Liver (tissue), 9 donors: Measurements from ENCODE around the gene RAB2B. TPM values are rescaled to one million over a fixed set of nuclear protein-coding genes. Genes with fewer than 3 reads are reported as not detected.
"Not testable (repeated sequence)": the region's sequence is repeated elsewhere in the genome, so short reads cannot be mapped to it uniquely, and the experiment has no call there.

Source experiments
- DNase-seq: peaks from one replicate; pipeline ENCODE4 v3.0.0-alpha.2; 2017; ENCODE audit warnings: low spot score
- H3K27ac ChIP-seq, 2 donors: one replicate each; pipeline ENCODE4 v1.7.0; 2013; ENCODE audit warnings: inconsistent platforms in 2 of 2, low read length in 2 of 2, control low read depth in 1 of 2, low read depth in 1 of 2, mild to moderate bottlenecking in 1 of 2
- H3K27me3 ChIP-seq, 4 donors: one replicate each; pipeline versions ENCODE4 v1.6.1 to v1.7.0; 2013; ENCODE audit warnings: low read length in 3 of 4, inconsistent platforms in 1 of 4, mild to moderate bottlenecking in 1 of 4, moderate library complexity in 1 of 4; ENCODE audit not compliant: control insufficient read depth in 4 of 4, insufficient read depth in 4 of 4
- H3K36me3 ChIP-seq, 4 donors: one replicate each; pipeline versions ENCODE4 v1.6.1 to v1.7.0; 2013; ENCODE audit warnings: low read length in 3 of 4, mild to moderate bottlenecking in 3 of 4, low read depth in 1 of 4, moderate library complexity in 1 of 4; ENCODE audit not compliant: control insufficient read depth in 4 of 4, insufficient read depth in 3 of 4
- H3K4me1 ChIP-seq, 4 donors: one replicate each; pipeline versions ENCODE4 v1.6.1 to v1.7.0; 2013; ENCODE audit warnings: low read length in 3 of 4, mild to moderate bottlenecking in 3 of 4, moderate library complexity in 1 of 4; ENCODE audit not compliant: control insufficient read depth in 4 of 4, insufficient read depth in 4 of 4
- H3K4me3 ChIP-seq, 3 donors: one replicate each; pipeline versions ENCODE4 v1.6.1 to v1.7.0; 2013; ENCODE audit warnings: low read length in 3 of 3, control low read depth in 1 of 3, low read depth in 1 of 3, mild to moderate bottlenecking in 1 of 3
- H3K9ac ChIP-seq, 2 donors: one replicate each; pipeline ENCODE4 v1.7.0; 2013; ENCODE audit warnings: low read length in 2 of 2, mild to moderate bottlenecking in 2 of 2, moderate library complexity in 2 of 2, control low read depth in 1 of 2, low read depth in 1 of 2
- H3K9me3 ChIP-seq, 4 donors: one replicate each; pipeline versions ENCODE4 v1.6.1 to v1.7.0; 2013; ENCODE audit warnings: low read length in 3 of 4; ENCODE audit not compliant: control insufficient read depth in 4 of 4
- ATF3 ChIP-seq: IDR thresholded peaks from 2 replicates; pipeline ENCODE4 v1.6.1; 2016; ENCODE audit warnings: antibody characterized with exemption
- EGR1 ChIP-seq, 2 donors: IDR thresholded peaks; 2 replicates each; pipeline ENCODE4 v1.6.1; 2016 to 2018; ENCODE audit warnings: antibody characterized with exemption in 2 of 2, low read depth in 2 of 2
- FOXA1 ChIP-seq: IDR thresholded peaks from 2 replicates; pipeline ENCODE4 v1.6.1; 2016; ENCODE audit warnings: antibody characterized with exemption
- FOXA2 ChIP-seq: IDR thresholded peaks from 2 replicates; pipeline ENCODE4 v1.6.1; 2016; ENCODE audit warnings: antibody characterized with exemption
- GABPA ChIP-seq, 2 donors: IDR thresholded peaks in 1 of 2; conservative IDR thresholded peaks in 1 of 2; 2 replicates each; pipeline ENCODE4 v1.6.1; 2016; ENCODE audit warnings: antibody characterized with exemption in 2 of 2, mild to moderate bottlenecking in 1 of 2, moderate library complexity in 1 of 2
- HNF4A ChIP-seq, 2 donors: conservative IDR thresholded peaks; 2 replicates each; pipeline ENCODE4 v1.6.1; 2016; ENCODE audit warnings: antibody characterized with exemption in 2 of 2, mild to moderate bottlenecking in 2 of 2
- HNF4G ChIP-seq: IDR thresholded peaks from 2 replicates; pipeline ENCODE4 v1.6.1; 2016; ENCODE audit warnings: antibody characterized with exemption
- JUND ChIP-seq, 2 donors: IDR thresholded peaks; 2 replicates each; pipeline ENCODE4 v1.6.1; 2016; ENCODE audit warnings: antibody characterized with exemption in 2 of 2
- MAX ChIP-seq: IDR thresholded peaks from 2 replicates; pipeline ENCODE4 v1.6.1; 2016; ENCODE audit warnings: antibody characterized with exemption
- NR2F2 ChIP-seq: IDR thresholded peaks from 2 replicates; pipeline ENCODE4 v1.6.1; 2016; ENCODE audit warnings: antibody characterized with exemption
- RAD21 ChIP-seq, 2 donors: IDR thresholded peaks; 2 replicates each; pipeline ENCODE4 v1.6.1; 2016; ENCODE audit warnings: antibody characterized with exemption in 2 of 2, mild to moderate bottlenecking in 2 of 2
- REST ChIP-seq: IDR thresholded peaks from 2 replicates; pipeline ENCODE4 v1.6.1; 2016; ENCODE audit warnings: antibody characterized with exemption, mild to moderate bottlenecking
- RXRA ChIP-seq, 2 donors: IDR thresholded peaks; 2 replicates each; pipeline ENCODE4 v1.6.1; 2017 to 2018; ENCODE audit warnings: antibody characterized with exemption in 2 of 2, mild to moderate bottlenecking in 1 of 2
- TAF1 ChIP-seq: conservative IDR thresholded peaks from 2 replicates; pipeline ENCODE4 v1.6.1; 2016; ENCODE audit warnings: antibody characterized with exemption, mild to moderate bottlenecking
- YY1 ChIP-seq: IDR thresholded peaks from 2 replicates; pipeline ENCODE4 v1.6.1; 2016; ENCODE audit warnings: antibody characterized with exemption, mild to moderate bottlenecking
- ZBTB33 ChIP-seq: IDR thresholded peaks from 2 replicates; pipeline ENCODE4 v1.6.1; 2016; ENCODE audit warnings: antibody characterized with exemption
- WGBS: extraction: QIAGEN DNeasy Blood & Tissue Kit; methylation state at CpG from one replicate; pipeline ENCODE4 v1.1.7; 2013; 5-methylcytosine and 5-hydroxymethylcytosine counted together
- polyA plus RNA-seq, 2 donors: library from polyadenylated mRNA; stranded (reverse) in 1 of 2; unstranded in 1 of 2; fragments of 200-250 nt in 1 of 2; fragments of >200 nt in 1 of 2; fragmentation: Nextera tagmentation in 1 of 2; extraction: Ambion mirVana in 1 of 2; gene quantifications; one replicate each; pipeline versions ENCODE4 v1.2.1 to v1.2.3, GENCODE V29; 2013 to 2015
- total RNA-seq, 2 donors: library from RNA; depleted of rRNA; stranded (reverse); fragments of >200 nt; gene quantifications; one replicate each; pipeline ENCODE4 v1.2.3, GENCODE V29; 2014
- TF ChIP-seq, protein P1 (sequence below): fragments of 150-350 bp; IDR thresholded peaks from 2 replicates; pipeline ENCODE4 v1.5.1; 2017; ENCODE audit warnings: improper control_type of control experiment, low read depth, low read length; ENCODE audit not compliant: missing input control
- donor health status: healthy.
- donor health status: healthy.
- donor health status: healthy.
- donor health status: healthy.
- donor health status: healthy.

Gene RAB2B
- total and polyA plus RNA-seq, 4 donors: 4.2 to 60.9 (median 10.4) TPM

GRCh38 chr14:21449899-21450216 is 26.9 kb downstream of the RAB2B start:
- WGBS: 92% methylated on average over 1 of the region's 1 CpG
- Histone ChIP-seq H3K27ac (no peak overlapping the region), H3K36me3 (peaks cover 0 to 1% (median 0%) of the 10 kb centered on the region in 4 donors), H3K4me1 (peaks cover under 1 to 10% (median 6%) of the 10 kb centered on the region in 4 donors), H3K9ac (no peak overlapping the region), H3K27me3 (no peaks in the 10 kb centered on the region), H3K9me3 (no peaks in the 10 kb centered on the region), H3K4me3 (no peak overlapping the region)
- no peak for TF ChIP-seq ATF3
- TF ChIP-seq MAX: no peak
- TF ChIP-seq HNF4A (conservative IDR thresholded peaks at IDR 0.05): no peak
- TF ChIP-seq ZBTB33: no peak
- no peak for TF ChIP-seq TAF1
- no peak for TF ChIP-seq RAD21 (IDR thresholded peaks at IDR 0.05)
- TF ChIP-seq RXRA (IDR thresholded peaks at IDR 0.05): no peak
- TF ChIP-seq, protein P1, sequence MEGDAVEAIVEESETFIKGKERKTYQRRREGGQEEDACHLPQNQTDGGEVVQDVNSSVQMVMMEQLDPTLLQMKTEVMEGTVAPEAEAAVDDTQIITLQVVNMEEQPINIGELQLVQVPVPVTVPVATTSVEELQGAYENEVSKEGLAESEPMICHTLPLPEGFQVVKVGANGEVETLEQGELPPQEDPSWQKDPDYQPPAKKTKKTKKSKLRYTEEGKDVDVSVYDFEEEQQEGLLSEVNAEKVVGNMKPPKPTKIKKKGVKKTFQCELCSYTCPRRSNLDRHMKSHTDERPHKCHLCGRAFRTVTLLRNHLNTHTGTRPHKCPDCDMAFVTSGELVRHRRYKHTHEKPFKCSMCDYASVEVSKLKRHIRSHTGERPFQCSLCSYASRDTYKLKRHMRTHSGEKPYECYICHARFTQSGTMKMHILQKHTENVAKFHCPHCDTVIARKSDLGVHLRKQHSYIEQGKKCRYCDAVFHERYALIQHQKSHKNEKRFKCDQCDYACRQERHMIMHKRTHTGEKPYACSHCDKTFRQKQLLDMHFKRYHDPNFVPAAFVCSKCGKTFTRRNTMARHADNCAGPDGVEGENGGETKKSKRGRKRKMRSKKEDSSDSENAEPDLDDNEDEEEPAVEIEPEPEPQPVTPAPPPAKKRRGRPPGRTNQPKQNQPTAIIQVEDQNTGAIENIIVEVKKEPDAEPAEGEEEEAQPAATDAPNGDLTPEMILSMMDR: no peak
- TF ChIP-seq GABPA (IDR thresholded peaks at IDR 0.05 in 1 of 2, conservative IDR thresholded peaks at IDR 0.05 in 1 of 2): no peak
- no peak for TF ChIP-seq FOXA1
- no peak for TF ChIP-seq YY1
- no peak for TF ChIP-seq REST
- no peak for TF ChIP-seq HNF4G
- no peak for TF ChIP-seq JUND (IDR thresholded peaks at IDR 0.05)
- TF ChIP-seq NR2F2: no peak
- TF ChIP-seq EGR1 (IDR thresholded peaks at IDR 0.05; ENCODE audit: low read depth in 2 of 2): no peak
- TF ChIP-seq FOXA2: no peak
- DNase-seq: no peak

GRCh38 chr14:21442657-21443056 is 34.1 kb downstream of the RAB2B start:
- not testable (repeated sequence) for H3K9me3 ChIP-seq, H3K27me3 ChIP-seq, H3K4me1 ChIP-seq, DNase-seq, H3K9ac ChIP-seq, H3K4me3 ChIP-seq, H3K27ac ChIP-seq, H3K36me3 ChIP-seq
- WGBS: 100% methylated on average over 1 of the region's 1 CpG
